ENCODE results near the gene SLC4A1.
A peak's percentile ranks its signal among the peaks of the same experiment; 100 is the strongest.

Gene SLC4A1

DNA sequence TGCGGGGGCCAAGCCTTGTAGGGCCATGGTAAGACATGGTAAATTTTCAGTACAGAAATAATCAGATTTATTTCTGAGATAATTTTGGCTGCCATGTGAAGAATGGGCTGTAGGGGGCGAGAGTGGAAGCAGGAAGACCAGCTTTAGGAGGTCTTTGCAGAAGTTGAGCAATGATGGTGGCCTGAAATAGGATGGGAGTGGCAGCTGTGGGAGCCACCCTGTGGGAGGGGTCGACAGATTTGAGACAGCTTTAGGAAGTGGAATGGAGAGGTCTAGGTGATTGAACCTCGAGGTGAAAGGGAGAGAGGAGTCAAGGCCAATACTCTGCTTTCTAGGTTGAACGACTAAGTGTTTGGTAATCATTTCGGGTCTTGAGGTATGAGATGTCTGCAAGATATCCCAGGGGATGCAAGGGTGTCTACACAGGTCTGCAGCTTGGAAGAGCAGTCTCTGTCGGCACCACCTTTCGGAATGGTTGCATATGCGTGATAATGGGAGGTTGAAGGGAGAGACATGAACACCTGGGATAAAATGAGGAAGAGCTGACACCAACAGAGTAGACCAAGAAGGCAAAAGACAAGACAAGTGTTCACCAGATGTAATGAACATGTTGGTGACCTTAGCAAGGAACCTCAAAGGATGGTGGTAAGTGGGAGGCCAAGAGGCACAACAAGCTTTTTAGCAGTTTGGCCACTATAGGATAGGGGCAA lies 64.0 kb downstream of the SLC4A1 start:
- DNase-seq: no peak

DNA sequence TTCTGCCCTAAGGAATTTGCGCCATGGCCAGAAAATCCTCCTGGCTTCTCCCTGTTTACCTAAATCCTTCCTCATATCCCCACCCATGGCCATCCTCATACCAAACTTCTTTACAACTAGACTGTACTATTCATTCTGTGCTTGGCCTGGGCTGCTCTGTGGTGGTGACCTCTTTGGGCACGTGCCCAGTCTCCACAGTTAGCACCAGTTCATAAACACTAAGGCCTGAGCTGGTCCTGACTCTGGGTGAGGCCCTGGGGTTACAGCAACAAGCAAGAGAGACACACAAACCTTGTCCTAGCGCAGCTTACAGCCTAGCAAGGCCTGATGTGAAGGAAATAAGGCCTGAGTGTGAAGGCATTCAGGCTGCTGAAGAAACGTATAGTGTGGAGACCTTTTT lies 65.2 kb downstream of the SLC4A1 start:
- DNase-seq: no peak

DNA sequence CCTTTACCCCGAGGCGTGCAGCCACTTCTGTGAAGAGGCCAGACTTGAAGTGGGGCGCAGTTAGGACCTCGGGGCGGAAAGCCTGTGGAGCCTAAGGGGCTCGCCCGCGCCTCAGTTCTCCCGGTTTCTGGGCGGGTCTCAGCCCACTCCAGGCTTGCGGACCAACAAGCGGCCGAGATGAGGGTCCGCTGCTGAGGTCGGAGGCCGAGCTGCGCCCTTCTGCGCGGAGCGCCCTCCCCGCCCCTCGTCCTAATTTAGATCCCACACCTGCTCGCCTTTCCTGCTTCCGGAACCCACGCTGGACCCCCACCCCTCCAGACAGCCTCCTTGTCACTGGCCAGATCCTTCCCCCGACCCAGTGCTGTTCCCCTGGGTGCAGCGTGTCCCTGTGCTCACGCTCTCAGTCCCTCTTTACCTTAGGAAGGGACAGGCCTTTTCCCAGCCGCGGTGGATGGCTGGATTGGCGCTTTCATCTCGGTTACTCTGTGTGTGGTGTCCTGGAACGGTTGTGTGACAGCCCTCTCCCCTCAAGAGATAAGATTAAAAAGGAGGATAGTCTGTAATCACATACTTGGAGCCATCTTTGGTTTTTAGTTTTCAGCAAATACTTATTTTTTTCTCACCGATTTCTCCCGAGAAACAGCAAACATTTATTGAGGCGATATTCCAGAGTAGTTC lies 67.3 kb downstream of the SLC4A1 start:
- DNase-seq: no peak

DNA sequence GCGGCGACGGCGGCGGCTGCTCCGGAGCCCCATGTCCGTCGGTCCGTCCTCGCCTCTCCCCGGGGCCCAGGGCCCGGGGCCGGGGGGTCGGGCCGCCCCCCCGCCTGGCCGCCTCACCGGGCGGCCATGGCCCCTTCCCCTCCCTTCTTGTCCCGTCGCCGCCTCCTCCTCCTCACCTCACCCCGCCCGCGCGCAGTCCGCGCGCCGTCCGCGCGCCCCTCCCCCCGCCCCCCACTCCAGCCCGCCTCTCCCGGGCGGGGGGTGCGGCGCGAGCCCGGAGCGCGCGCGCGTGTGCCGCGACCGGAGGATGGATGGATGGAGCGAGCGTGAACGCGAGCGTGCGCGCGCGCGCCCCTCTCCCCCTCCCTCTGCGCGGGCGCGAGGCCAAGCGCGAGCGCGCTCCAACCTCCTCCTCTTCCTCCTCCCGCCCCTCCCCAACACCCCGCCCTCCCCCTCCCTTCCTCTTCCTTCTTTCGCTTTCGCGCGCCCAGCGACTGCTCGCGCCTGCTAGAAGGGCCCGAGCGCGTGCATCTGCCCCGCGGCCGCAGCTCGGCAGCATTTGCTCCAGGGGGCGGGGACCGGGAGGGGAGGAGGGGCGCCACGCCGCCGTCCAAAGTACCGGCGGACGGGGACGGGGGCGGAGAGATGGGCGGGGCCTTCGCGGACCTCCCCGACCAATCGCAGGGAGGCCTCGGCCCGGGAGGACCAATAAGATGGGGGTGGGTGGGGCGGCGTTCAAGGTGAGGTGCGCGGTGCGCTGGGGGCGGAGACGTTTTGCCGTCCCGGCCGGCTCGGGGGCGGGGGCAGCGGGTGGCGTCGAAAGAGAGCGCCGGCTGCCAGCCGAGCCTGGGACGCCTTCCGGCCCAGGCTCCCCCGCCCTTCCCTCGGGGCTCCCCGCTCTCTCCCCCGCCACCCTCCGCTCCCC lies 68.1 kb downstream of the SLC4A1 start, which contains the start of gene ATXN7L3:
Gene ATXN7L3, minus strand, starts transcription at position 332 of the 925 bp plus-strand sequence. CDS start 1,814 bp downstream, outside the sequence.
- DNase-seq: peak; percentile 94

DNA sequence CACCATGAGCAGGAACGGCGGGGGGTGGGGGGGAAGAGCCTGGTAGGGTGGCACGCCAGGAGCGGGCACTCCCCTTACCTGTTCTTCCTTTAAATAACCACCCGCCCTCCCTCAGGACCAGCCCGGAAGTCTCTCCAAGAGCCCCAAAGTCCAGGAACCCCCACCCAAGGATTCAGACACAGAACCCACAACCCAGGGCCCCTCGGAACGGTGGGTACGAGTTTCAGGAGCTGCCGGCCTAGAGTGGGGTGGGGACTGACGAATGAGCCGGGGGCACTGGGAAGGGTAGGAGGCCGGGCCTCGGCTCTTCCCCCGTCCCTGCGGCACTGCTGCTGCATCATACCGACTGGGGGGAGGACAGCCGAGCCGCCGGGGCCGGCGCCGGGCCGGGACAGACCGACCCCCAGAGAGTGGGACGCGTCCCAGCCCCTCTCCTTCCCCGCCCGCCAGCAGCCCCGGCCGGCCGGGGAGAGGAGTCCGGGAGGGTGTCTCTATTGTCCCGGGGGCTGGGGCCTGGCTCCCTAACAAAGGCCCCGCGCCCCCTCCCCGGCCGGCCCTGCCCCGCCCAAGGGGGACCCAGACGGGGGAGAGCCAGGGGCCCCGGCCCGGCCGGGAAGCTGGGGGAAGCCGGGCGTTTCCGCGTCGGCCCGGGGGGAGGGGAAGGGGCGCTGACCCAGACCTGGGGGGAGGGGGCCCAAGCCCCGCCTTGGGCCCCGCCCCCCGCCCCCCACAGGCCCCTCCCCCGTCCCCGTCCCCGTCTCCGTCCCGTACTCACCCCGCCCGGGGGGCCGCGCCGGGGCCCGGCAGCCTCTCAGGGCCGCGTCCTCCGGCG lies 69.0 kb downstream of the SLC4A1 start:
- no peak for DNase-seq

All from 8988T (cell line).